ENCODE measurements around the gene SAP30BP.

Gene SAP30BP

DNA sequence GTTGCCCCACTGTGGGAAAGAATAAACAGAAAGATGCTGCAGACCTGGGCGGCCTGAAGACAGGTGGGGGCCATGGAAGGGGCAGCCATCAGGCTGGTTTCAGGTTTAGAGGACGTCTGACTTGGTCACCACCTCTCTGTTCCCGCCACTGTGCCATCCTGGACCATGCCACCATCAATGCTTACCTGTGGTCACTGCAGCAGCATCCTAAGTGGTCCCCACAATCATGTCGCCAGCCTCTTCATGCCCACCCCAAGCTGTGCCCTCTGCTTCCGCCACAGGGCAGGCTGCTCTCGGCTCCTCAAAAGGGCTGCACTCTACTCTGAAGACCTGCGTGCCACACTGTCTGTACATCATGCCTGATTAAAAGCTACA lies 23.5 kb upstream of the SAP30BP start:
- DNase-seq: no peak
- Histone ChIP-seq H3K27me3 (no peaks in the 10 kb centered on the region), H3K4me1 (no peaks in the 10 kb centered on the region), H3K9me3 (no peaks in the 10 kb centered on the region), H3K36me3 (no peaks in the 10 kb centered on the region), H3K4me3 (ENCODE audit: low read depth, low read length) (no peak overlapping the region)
- TF ChIP-seq, protein P1, sequence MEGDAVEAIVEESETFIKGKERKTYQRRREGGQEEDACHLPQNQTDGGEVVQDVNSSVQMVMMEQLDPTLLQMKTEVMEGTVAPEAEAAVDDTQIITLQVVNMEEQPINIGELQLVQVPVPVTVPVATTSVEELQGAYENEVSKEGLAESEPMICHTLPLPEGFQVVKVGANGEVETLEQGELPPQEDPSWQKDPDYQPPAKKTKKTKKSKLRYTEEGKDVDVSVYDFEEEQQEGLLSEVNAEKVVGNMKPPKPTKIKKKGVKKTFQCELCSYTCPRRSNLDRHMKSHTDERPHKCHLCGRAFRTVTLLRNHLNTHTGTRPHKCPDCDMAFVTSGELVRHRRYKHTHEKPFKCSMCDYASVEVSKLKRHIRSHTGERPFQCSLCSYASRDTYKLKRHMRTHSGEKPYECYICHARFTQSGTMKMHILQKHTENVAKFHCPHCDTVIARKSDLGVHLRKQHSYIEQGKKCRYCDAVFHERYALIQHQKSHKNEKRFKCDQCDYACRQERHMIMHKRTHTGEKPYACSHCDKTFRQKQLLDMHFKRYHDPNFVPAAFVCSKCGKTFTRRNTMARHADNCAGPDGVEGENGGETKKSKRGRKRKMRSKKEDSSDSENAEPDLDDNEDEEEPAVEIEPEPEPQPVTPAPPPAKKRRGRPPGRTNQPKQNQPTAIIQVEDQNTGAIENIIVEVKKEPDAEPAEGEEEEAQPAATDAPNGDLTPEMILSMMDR (IDR thresholded peaks at IDR 0.05; ENCODE audit: low read depth, low read length): no peak

DNA sequence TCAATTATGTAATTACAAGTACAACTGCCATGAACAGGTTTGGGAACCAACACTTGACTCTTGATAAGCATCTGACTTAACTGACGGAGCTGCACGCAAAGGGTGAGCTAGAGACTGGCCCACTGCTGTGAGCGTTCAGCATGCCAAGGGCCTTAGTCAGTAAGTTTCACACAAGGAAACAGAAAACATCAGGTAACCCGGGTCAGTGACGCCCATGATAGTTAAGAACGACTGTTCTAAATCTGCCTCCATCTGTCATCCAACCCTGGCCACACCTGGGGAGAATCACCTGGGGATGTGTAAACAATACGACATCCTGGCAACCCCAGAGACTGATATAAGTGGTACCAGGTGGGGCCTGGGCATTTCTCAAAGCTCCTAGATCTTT lies 21.6 kb upstream of the SAP30BP start:
- TF ChIP-seq, protein P1 (IDR thresholded peaks at IDR 0.05; ENCODE audit: low read depth, low read length): no peak
- Histone ChIP-seq H3K4me1 (no peaks in the 10 kb centered on the region), H3K27me3 (no peaks in the 10 kb centered on the region), H3K4me3 (ENCODE audit: low read depth, low read length) (no peak overlapping the region), H3K9me3 (no peaks in the 10 kb centered on the region), H3K36me3 (no peaks in the 10 kb centered on the region)
- DNase-seq: no peak

DNA sequence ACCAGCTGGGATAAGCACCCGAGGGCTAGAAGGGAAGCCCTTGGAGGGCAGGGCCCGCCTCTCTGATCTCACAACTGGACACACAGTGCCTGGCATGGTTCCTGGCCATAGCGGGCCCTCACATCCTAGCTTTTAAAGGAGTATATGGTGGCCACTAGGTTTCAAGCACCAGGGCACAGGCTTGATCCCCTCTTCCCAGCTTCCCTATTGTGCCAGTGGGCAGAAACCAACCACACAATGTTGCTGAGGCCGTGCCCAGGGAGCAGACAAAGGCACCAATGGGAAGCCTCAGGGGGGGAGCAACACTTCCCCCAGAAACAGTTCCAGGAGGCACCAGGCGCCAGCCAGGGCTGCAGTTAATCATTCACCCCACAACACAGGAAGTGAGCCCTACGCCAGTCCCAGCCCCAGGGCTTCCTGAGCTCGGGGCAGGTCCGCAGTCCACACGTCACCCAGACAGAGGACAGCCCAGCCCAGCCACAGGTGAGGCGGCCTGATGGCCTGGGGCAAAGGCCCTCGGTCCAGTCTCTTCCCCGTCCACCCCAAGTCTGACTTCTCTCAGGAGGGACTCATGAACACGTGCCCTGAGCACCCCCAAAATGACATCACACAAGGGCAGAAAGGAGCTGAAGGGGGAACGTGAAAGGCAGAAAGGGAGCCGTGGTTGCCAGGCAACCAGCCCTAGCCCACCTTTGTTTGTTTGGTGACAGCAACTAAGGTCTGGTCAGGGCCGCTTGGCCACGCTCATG lies 21.1 kb upstream of the SAP30BP start:
- Histone ChIP-seq H3K4me1 (no peaks in the 10 kb centered on the region), H3K4me3 (ENCODE audit: low read depth, low read length) (no peak overlapping the region), H3K27me3 (no peaks in the 10 kb centered on the region), H3K36me3 (peaks cover 5% of the 10 kb centered on the region), H3K9me3 (no peaks in the 10 kb centered on the region)
- DNase-seq: no peak
- TF ChIP-seq, protein P1 (IDR thresholded peaks at IDR 0.05; ENCODE audit: low read depth, low read length): no peak

DNA sequence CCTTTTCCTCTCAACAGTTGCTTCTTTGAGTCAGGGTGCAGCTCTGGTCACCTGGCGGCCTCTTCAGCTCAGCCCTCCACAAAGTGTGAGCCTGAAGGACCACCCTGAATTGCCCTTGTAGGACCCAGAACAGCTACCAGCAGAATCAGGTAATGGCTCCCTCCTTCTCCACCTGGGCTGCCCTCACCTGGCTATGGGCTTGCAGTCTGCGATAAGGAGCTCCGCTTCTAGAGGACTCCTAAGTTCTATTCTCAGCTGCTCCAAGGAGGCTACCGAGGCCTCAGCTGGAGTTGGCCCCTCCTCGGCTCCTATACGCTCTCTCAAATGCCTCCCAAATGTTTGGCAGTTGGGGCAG lies 20.5 kb upstream of the SAP30BP start:
- H3K27me3 ChIP-seq: no peaks in the 10 kb centered on the region
- TF ChIP-seq, protein P1 (IDR thresholded peaks at IDR 0.05; ENCODE audit: low read depth, low read length): no peak
- H3K4me1 ChIP-seq: no peaks in the 10 kb centered on the region
- H3K36me3 ChIP-seq: peaks cover 5% of the 10 kb centered on the region
- H3K9me3 ChIP-seq: no peaks in the 10 kb centered on the region
- H3K4me3 ChIP-seq (ENCODE audit: low read depth, low read length): no peak overlapping the region
- no peak for DNase-seq

DNA sequence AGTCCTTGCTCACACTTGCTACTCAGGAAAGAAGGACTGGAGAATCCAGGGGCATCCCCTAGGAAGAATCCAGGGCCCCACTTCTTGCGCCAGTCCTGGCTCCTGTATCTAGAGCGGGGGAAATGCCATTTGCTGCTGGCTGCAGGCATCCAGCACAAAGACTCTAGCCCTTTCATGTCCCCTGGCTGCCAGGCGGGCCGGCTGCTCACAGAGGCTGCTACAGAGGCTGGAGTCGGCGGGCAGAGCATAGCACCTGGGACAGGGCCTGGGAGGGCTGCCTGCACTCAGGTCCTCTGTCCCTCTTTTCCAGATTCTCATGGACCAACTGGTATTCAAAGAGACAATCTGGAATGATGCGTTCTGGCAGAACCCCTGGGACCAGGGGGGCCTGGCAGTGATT lies 20.1 kb upstream of the SAP30BP start:
- H3K36me3 ChIP-seq: peaks cover 5% of the 10 kb centered on the region
- no peaks in the 10 kb centered on the region for H3K9me3 ChIP-seq
- no peaks in the 10 kb centered on the region for H3K27me3 ChIP-seq
- H3K4me1 ChIP-seq: no peaks in the 10 kb centered on the region
- no peak for DNase-seq
- H3K4me3 ChIP-seq (ENCODE audit: low read depth, low read length): no peak overlapping the region
- TF ChIP-seq, protein P1 (IDR thresholded peaks at IDR 0.05; ENCODE audit: low read depth, low read length): no peak

DNA sequence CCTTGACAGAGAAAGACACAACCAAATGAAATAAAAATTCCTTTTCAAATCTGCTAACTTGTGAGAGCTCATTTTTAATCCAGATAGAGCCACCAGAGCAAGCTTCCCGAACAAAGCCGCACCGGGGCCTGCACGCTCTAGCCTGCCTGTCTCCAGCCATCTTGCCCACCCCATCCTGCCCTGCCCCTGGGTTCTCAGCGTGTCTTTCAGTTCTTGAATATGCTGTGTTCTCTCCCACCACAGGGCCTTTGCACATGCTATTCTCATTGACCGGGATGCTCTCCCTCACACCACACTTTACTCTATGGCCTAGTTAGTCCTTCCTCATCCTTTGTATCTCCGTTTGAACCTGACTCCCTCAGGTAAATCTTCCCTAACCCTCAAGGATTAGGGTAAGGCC lies 19.2 kb upstream of the SAP30BP start:
- Histone ChIP-seq H3K9me3 (no peaks in the 10 kb centered on the region), H3K4me3 (ENCODE audit: low read depth, low read length) (no peak overlapping the region), H3K27me3 (no peaks in the 10 kb centered on the region), H3K36me3 (peaks cover 5% of the 10 kb centered on the region), H3K4me1 (no peaks in the 10 kb centered on the region)
- TF ChIP-seq, protein P1 (IDR thresholded peaks at IDR 0.05; ENCODE audit: low read depth, low read length): no peak
- no peak for DNase-seq

All from BE2C (cell line).